GM13977 (cell line): Measurements from ENCODE around the gene TMPRSS4.

Source experiments
- DNase-seq: peaks from one replicate; pipeline ENCODE4 v3.0.0; 2012; ENCODE audit warnings: low spot score
- in situ Hi-C: fragments of 300-500 bp; cut with MboI; formaldehyde crosslinking; loops from one replicate; pipeline ENCODE4 v1.12.0; 2022; ENCODE audit warnings: low sequenced_read_pairs, low pct_unique_long_range_greater_than_20kb, mixed read lengths, inconsistent platforms; ENCODE audit not compliant: unreplicated experiment
- TF ChIP-seq, protein P1 (sequence below): IDR thresholded peaks from 2 replicates; pipeline ENCODE4 v1.5.1; 2012; ENCODE audit warnings: mild to moderate bottlenecking, control low read depth; ENCODE audit not compliant: insufficient read depth; ENCODE audit errors: extremely low read depth, missing control alignments

The TMPRSS4 gene

DNA sequence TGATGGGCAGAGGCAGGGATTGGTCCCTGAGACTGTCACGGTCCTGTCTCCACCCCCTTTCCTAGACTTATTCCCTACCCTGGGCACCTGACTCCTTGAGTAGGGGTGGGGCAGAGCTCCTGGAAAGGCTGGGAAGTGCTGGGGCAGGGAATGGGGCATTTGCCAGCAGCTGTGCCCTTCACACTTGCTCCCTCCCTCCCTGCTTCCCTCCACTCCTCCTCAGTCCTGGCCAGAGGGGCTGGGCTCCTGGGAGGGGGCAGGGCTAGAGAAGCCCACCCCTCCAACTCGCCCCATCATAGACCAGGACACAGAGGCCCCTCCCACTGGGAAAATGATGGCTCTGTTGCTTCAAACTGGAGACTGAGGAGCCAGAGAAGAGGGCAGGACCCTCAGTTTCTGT, 88.0 kb downstream of the TMPRSS4 start:
- no peak for DNase-seq
- in situ Hi-C loops, result no loop called here
- TF ChIP-seq, protein P1, sequence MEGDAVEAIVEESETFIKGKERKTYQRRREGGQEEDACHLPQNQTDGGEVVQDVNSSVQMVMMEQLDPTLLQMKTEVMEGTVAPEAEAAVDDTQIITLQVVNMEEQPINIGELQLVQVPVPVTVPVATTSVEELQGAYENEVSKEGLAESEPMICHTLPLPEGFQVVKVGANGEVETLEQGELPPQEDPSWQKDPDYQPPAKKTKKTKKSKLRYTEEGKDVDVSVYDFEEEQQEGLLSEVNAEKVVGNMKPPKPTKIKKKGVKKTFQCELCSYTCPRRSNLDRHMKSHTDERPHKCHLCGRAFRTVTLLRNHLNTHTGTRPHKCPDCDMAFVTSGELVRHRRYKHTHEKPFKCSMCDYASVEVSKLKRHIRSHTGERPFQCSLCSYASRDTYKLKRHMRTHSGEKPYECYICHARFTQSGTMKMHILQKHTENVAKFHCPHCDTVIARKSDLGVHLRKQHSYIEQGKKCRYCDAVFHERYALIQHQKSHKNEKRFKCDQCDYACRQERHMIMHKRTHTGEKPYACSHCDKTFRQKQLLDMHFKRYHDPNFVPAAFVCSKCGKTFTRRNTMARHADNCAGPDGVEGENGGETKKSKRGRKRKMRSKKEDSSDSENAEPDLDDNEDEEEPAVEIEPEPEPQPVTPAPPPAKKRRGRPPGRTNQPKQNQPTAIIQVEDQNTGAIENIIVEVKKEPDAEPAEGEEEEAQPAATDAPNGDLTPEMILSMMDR, result no peak

DNA sequence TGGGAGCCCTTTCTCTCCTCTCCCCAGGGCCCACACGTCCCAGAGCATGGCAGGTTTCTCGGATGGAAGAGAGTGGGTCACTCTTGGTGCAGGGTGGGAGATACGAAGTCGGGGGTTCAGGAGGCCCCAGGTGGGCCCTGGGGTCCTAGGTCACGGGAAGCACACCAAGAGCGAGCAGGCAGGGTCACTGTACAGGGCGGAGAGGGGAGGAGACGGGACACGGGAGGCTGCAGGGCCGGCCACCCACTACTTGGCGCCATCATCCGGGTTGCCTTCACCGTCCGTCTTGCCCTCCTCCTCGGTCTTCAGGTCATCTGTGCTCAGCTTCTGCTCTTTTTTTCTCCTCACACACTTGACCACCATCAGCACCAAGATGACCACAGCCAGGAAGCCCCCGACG, 89.8 kb downstream of the TMPRSS4 start:
- TF ChIP-seq, protein P1, result no peak
- DNase-seq, result no peak
- in situ Hi-C loops, result no loop called here

DNA sequence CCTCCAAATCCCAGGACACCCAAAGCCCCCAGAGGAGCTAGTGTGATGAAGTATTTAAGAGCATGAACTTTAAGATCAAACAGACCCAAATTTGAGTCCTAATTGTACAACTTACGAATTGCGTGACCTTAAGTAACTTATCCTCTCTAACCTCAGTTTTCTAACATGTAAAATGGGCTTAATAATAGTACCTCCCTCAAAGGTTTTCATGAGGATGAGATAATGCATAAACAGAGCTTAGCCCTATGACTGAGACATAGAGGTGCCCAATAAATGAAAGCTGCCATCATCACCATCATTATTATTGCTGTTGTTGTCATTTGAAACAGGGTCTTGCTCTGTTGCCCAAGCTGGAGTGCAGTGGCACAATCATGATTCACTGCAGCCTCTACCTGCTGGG, 90.4 kb downstream of the TMPRSS4 start:
- TF ChIP-seq, protein P1, result no peak
- DNase-seq, result no peak
- in situ Hi-C loops, result no loop called here

DNA sequence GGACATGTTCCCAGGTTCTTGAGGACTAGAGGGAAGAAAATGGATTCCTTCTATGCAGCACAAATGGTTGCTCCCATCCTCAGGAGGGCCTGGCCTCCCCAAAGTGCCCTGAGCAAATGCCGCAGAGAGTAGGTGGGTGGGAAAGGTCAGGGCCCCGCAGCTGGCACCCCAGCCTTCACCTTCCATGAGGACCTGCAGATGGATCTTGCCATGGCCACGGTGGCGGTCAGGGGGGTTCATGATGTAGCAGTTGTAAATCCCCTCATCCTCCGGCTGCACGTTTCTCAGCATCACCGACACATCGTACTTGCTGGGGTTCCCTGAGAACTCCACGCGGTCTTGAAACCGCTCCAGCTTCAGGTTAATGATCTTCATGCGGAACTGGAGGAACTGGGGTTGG, 91.0 kb downstream of the TMPRSS4 start:
- DNase-seq, result no peak
- in situ Hi-C loops, result no loop called here
- TF ChIP-seq, protein P1, result no peak

DNA sequence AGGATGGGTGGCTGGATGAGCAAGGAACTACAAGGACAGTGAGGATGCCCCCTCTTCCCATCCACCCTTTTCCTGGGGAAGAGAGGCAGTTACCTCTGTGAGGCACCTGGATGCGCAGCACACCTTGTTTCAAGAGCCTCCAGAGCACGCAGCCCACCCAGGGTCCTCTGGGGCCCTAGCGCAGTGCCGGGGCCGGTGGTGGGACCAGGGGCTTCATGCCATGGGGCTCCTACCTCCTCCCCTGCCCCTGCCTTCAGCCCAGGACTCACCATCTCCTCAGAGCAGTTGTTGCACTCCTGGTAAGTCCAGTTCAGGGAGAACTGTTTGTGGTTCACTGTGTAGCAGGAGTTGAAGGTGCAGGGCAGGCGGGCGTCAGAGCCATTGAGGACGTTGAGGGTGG, 91.4 kb downstream of the TMPRSS4 start:
- in situ Hi-C loops, result no loop called here
- DNase-seq, result no peak
- TF ChIP-seq, protein P1, result no peak

DNA sequence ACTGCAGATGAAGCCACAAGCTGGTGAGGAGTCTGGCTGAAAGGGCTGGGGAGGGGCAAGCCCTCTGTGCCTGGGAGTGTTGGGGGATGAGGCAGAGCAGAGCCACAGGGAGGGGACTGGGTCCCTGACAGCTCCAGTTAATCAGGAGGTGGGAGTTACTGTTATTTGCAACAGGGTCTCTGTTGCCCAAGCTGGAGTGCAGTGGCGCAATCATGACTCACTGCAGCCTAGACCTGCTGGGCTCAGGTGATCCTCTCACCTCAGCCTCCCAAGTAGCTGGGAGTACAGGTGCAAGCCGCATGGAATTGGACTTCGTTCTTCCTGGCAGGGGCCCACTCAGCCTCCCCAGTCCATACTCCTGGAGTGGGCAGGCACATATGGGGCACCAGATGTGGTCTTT, 91.9 kb downstream of the TMPRSS4 start:
- no peak for DNase-seq
- TF ChIP-seq, protein P1, result no peak
- in situ Hi-C loops, result no loop called here

DNA sequence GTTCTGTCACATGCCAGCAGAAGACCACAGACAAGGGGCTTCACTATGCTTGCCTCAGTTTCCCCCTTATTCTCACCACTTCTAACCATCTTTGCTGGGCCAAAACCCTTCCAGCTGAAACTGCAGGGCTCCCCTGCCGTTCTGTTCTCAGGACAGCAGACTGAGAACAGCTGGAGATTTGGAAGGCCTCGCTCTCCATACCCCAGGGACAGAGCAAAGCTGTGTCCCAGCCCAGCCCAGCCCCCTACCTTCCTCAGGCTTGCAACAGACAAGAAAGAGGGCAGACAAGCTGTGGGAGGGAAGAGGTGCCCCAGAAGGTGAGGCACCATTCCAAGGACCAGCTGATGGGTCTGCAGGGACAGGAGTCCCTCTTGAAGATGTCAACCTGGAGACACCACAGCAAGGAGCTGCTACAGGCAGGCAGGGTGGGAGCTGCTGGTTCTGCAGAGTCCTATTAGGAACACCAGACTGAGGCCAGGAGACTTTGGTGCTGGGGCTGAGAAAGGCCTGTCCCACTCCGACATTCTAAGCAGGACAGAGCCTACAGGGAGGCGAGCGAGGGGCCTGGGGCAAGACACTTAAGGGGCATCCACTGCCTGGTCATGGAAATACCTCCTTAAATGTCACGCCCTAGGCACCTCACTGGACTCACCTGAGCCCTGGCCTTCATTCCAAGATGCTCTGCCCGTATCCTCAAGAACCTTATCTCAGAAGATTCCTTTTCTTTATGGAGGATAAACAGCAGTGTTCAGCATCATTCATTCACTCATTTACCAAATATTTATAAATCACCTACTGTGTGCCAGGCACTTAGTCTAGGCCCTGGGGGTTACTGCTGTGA, 92.6 kb downstream of the TMPRSS4 start:
- in situ Hi-C loops, result no loop called here
- TF ChIP-seq, protein P1, result no peak
- no peak for DNase-seq
